GM21619 (cell line): ENCODE results near the gene LIMCH1.
"Not testable (repeated sequence)": the region's sequence is repeated elsewhere in the genome, so short reads cannot be mapped to it uniquely, and the experiment has no call there.

Experiments
- ATAC-seq: cut with Tn5 transposase; IDR thresholded peaks from one replicate; pipeline ENCODE4 v1.9.1; 2021; ENCODE audit not compliant: unreplicated experiment

Gene LIMCH1, protein sequence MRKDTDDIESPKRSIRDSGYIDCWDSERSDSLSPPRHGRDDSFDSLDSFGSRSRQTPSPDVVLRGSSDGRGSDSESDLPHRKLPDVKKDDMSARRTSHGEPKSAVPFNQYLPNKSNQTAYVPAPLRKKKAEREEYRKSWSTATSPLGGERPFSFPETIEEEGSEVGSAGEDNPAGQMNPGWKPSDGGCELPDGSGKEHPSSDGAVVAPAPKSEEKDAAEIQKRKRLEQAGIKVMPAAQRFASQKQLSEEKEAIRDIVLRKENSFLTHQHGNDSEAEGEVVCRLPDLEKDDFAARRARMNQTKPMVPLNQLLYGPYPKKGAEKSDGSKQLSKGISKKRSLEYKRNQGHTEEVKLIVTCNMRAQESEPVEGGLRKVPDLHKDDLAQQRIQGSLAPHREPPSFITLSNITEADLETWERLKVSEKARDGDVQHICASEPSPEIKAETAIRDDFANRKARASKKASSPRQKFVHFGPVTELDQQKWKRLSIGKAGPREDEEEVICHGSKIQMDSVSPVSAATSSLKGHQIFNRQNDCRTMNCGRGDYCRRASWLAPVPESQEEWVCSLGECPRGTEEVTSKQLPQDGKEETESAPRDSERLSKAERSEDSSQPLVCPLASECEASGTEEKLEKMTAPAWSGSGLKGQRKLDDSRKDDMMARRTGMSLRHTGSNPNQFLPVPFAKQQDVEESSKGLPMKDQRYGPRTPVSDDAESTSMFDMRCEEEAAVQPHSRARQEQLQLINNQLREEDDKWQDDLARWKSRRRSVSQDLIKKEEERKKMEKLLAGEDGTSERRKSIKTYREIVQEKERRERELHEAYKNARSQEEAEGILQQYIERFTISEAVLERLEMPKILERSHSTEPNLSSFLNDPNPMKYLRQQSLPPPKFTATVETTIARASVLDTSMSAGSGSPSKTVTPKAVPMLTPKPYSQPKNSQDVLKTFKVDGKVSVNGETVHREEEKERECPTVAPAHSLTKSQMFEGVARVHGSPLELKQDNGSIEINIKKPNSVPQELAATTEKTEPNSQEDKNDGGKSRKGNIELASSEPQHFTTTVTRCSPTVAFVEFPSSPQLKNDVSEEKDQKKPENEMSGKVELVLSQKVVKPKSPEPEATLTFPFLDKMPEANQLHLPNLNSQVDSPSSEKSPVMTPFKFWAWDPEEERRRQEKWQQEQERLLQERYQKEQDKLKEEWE (N-terminal part only)

GRCh38 chr4:41538017-41538733, at the start of gene LIMCH1:
Gene LIMCH1 (plus strand): TSS chr4:41538157. CDS start chr4:41605996, 67,839 bp downstream.
- no peak for ATAC-seq

DNA sequence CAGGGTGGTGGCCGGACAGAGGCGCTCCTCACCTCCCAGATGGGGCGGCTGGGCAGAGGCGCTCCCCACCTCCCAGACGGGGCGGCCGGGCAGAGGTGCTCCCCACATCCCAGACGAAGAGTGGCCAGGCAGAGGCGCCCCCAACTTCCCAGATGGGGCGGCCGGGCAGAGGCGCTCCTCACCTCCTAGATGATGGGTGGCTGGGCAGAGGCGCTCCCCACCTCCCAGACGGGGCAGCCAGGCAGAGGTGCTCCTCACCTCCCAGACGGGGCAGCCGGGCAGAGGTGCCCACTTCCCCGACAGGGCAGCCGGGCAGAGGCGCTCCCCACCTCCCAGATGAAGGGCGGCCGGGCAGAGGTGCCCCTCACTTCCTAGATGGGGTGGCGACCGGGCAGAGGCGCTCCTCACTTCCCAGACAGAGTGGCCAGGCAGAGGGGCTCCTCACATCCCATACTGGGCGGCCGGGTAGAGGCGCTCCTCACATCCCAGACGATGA, 46.8 kb upstream of the LIMCH1 start:
- not testable (repeated sequence) for ATAC-seq

DNA sequence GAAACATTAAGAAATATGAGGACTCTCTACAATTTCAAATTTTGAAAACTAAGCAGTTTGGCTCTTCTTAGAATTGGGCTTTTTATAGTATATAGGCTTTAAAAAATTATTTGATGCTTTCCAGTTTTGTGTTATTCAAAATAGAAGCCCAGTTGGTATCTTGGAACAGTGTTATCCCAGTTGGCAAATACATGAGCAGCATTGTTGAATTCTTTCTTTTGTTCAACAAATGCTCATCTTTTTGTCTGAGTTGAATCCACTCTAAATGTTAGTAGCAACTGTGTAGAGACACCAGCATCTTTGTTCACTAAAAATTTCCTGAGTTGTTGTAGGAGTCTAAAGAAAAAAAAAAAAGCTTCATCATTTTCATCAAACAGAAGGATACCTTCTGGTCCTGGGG, 41.0 kb upstream of the LIMCH1 start:
- ATAC-seq = no peak

GRCh38 chr4:41498177-41498576, 39.8 kb upstream of the LIMCH1 start:
- no peak for ATAC-seq

GRCh38 chr4:41504167-41504818, 33.7 kb upstream of the LIMCH1 start:
- ATAC-seq = no peak

GRCh38 chr4:41505161-41505661, 32.7 kb upstream of the LIMCH1 start:
- ATAC-seq = no peak

- no peak for ATAC-seq
These were observed 31.8 kb upstream of the LIMCH1 start for GRCh38 chr4:41506130-41506529.

- no peak for ATAC-seq
These were observed 30.5 kb upstream of the LIMCH1 start for GRCh38 chr4:41507291-41507947.

DNA sequence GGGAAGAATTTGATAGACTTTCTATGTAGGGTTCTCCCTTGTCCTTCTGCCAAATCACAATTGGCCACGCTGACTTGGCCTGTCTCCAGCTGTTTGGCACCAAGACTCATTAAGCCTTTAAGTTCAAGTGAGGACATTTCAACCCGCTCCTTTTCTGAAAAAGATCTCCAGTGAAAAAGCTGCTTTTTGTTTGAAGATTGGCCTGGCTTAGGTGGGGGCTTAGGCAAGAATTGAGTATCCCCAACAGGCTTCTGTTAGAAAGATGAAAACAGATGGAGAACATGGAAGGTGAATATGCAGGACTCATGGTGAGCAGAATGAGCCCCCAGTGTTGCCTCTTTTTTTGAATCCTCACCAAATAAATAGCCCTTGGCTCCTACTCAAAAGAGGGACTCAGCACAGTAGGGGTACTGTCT, 28.5 kb upstream of the LIMCH1 start:
- ATAC-seq = no peak

DNA sequence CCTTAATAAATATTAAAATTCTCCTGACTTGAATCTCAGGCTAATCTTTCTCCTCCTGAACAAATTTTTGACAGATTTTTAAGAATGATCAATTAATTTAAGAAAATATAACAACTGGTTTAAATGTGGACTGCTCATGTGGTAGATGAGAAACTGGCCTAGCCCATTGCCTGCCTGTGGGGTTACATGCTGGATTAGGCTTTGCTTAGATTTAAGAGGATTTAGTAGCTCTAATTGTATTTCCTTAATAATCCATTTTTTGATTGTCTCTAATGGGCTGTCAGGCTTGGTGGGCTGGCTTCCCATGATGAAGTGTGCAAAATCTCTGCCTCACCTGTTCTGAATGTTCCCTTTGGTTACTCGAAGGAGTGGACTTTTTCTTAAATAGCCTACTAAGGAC, 27.8 kb upstream of the LIMCH1 start:
- ATAC-seq = no peak

- ATAC-seq = no peak
These were observed 25.8 kb upstream of the LIMCH1 start for GRCh38 chr4:41512136-41512535.

- ATAC-seq = no peak
These were observed 25.4 kb upstream of the LIMCH1 start for GRCh38 chr4:41512596-41512995.

- no peak for ATAC-seq
These were observed 23.8 kb upstream of the LIMCH1 start for GRCh38 chr4:41514169-41514568.

DNA sequence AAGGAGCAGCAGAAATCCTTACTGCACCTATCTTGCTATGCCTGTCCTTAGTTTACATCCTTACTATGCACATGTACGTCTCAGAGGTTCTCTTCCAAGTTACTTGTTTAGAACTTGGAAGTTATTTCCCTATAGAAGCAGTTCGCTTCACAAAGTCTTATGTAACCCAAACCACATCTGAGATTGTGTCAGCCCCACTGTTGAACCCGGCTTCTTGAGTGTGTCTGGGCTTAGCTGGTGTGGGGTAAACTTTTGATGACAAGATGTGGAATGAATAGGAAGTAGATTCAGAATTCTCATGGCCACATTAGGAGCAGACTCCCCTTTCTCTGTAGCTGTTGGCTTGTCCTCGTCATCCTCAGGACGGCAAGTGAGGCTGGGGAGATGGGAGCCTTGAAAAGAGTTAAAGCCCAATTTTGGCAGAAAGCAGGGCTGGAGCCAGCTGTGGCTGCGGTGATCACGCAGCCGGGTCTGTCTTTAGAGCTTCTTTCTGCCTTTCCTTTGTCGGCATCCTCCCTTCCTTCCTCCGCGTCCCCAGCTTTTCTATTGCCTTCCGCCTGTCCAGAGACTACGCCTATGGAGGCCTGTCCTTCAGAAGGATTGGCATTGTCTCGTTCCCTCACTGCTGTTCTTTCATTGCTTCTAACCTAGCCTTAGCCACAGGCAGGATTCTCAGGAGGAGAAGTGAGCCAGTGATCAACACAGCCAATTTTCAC, 23.0 kb upstream of the LIMCH1 start:
- no peak for ATAC-seq

DNA sequence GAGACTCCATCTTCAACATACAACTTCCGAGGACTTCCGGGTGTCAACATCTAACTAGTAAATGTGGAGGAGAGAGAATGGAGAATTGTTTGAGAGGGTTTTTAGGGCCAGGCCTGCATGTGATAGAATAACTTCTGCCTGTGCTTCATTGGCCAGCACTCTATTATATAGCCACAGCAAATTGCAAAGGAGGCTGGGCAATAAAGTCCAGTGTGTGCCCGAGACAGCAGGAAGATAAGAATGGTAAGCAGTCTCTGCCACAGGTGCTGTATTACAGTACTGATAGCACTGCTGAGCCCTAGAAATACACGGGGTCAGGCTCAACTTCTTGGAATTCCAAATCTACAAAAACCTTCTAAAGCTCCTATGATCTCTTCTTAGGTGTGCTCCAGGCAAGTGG, 20.8 kb upstream of the LIMCH1 start:
- no peak for ATAC-seq

- ATAC-seq = no peak
These were observed 20.2 kb upstream of the LIMCH1 start for GRCh38 chr4:41517747-41518146.

DNA sequence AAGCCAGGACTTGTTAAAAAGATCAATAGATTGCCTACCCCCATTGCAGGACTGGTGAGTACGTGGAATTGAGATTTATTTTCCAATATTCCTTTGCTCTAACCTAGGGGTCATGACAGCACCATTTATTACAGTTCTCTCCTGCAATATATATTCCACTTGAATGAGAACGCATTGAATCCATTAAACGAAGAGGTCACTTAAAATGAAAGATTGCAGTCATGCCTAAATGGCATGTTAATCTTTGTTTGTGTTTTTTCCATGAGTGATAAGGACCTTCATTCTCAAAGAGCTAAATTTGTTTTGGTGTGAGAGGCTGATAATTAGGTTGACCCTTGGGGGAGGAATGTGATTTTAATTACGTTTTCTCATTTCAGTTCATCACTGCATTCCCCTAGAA, 13.5 kb upstream of the LIMCH1 start:
- no peak for ATAC-seq

DNA sequence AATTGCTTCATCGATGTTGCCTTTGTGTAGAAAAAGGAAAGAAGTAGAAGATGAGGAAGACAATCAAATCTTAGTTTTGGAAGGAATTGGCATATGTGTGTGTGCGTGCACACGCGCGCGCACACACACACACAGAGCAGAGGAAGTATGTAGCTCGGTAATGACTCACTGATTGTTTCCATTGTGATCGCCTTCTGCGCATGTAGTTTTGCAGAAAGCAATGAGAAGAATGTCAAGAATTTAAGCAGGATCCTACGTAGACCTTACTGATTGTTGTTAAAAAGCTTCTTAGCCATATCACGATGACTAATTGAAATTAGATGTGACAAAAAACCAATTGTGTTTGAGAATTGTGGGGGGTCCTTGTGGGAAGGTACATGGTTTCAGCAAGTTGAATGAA, 12.8 kb upstream of the LIMCH1 start:
- no peak for ATAC-seq

DNA sequence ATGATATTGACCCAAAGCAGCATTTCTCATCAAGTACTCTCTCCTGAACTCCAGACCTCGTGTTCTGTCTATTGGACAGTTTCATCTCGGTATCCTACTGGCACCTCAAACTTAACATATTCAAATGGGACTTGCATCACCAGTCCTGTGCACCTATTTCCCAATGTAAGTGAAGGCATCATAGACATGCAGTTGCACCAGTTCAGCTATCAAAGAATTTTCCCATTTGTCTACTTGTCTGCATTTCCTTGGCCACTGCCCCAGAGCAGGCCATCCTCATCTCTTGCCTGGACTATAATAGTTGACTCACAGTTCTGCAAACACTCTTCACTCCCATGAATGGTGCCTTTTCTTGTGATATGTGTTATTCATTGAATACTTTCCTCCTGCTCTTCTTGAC, 11.3 kb upstream of the LIMCH1 start:
- ATAC-seq = no peak
